Panc1 (cell line): ENCODE measurements around the gene RUNX1. TPM values are rescaled to one million over a fixed set of nuclear protein-coding genes. Genes with fewer than 3 reads are reported as not detected.

Experiments used
- ATAC-seq: fragments of 200-7000 bp; cut with Tn5 transposase; 2 replicates; pipeline ENCODE4 v1.9.1; 2020; ENCODE audit warnings: mild to moderate bottlenecking, moderate library complexity
- BruUV-seq: library from RNA; stranded (reverse); fragments of 400-500 nt; replicated peaks from 2 replicates; lab custom pipeline; 2021; lab: Mats Ljungman, UMichigan
- CTCF ChIA-PET: fragments of 300-600 bp; sonication (Branson Sonifier 250); formaldehyde crosslinking; loops from one replicate; lab custom pipeline; 2022; ENCODE audit warnings: antibody characterized with exemption; lab: Charles Lee
- POLR2A ChIA-PET: fragments of 300-600 bp; sonication (Branson Sonifier 250); formaldehyde crosslinking; loops from one replicate; lab custom pipeline; 2022; ENCODE audit warnings: antibody characterized with exemption; lab: Charles Lee
- DNase-seq: peaks from one replicate; pipeline ENCODE4 v3.0.0-alpha.2; 2010; ENCODE audit warnings: low read depth, low spot score
- H3K27ac ChIP-seq: 2 replicates; pipeline ENCODE4 v1.5.1; 2011; ENCODE audit warnings: mild to moderate bottlenecking, low read length, inconsistent platforms
- H3K27me3 ChIP-seq: fragments of 200-500 bp; sonication (Bioruptor generic); 2 replicates; pipeline ENCODE4 v1.6.0; 2014; ENCODE audit warnings: low read length, inconsistent platforms; ENCODE audit not compliant: control insufficient read depth, insufficient read depth
- H3K36me3 ChIP-seq: fragments of 200-500 bp; sonication (Bioruptor generic); 2 replicates; pipeline ENCODE4 v1.5.1; 2014; ENCODE audit warnings: inconsistent platforms, mild to moderate bottlenecking, low read length, moderate library complexity; ENCODE audit not compliant: control insufficient read depth, insufficient read depth
- H3K4me1 ChIP-seq: 2 replicates; pipeline ENCODE4 v1.5.1; 2011; ENCODE audit warnings: inconsistent platforms, mild to moderate bottlenecking, low read length, moderate library complexity; ENCODE audit not compliant: control insufficient read depth, insufficient read depth
- H3K4me3 ChIP-seq, 2 experiments: 2 replicates each; pipeline ENCODE4 v1.5.1; 2011 to 2012; ENCODE audit warnings: low read depth in 2 of 2, low read length in 2 of 2, mild to moderate bottlenecking in 2 of 2, inconsistent platforms in 1 of 2, moderate library complexity in 1 of 2
- H3K9me3 ChIP-seq: fragments of 200-500 bp; sonication (Bioruptor generic); 2 replicates; pipeline ENCODE4 v1.5.1; 2014; ENCODE audit warnings: low read depth, mild to moderate bottlenecking, inconsistent platforms, low read length, moderate library complexity; ENCODE audit not compliant: control insufficient read depth, insufficient read depth
- POLR2AphosphoS5 ChIP-seq: IDR thresholded peaks from 2 replicates; pipeline ENCODE4 v1.6.1; 2012; ENCODE audit warnings: mild to moderate bottlenecking, low read depth, low read length, moderate library complexity
- SIN3A ChIP-seq: IDR thresholded peaks from 2 replicates; pipeline ENCODE4 v1.6.1; 2012; ENCODE audit warnings: low read depth, mild to moderate bottlenecking, low read length, moderate library complexity, borderline replicate concordance; ENCODE audit not compliant: insufficient read depth
- TCF7L2 ChIP-seq: IDR thresholded peaks from 2 replicates; pipeline ENCODE4 v1.6.1; 2011; ENCODE audit warnings: mild to moderate bottlenecking, low read depth, low read length, inconsistent platforms
- in situ Hi-C: cut with HindIII; loops from 2 replicates; pipeline ENCODE4 v1.10.0; 2016; ENCODE audit warnings: low sequenced_read_pairs, low pct_unique_long_range_greater_than_20kb
- intact Hi-C: fragments of 100-400 bp; cut with micrococcal nuclease; formaldehyde crosslinking; loops from one replicate; pipeline ENCODE4 v1.10.0; 2022; ENCODE audit not compliant: unreplicated experiment
- total RNA-seq: library from RNA; stranded (reverse); gene quantifications from one replicate; pipeline ENCODE4 v1.2.1, GENCODE V29; 2021; ENCODE audit not compliant: unreplicated experiment
- TF ChIP-seq, protein P1 (sequence below): fragments of 450-650 bp; IDR thresholded peaks from 2 replicates; pipeline ENCODE4 v1.5.1; 2017; ENCODE audit warnings: mild to moderate bottlenecking
- TF ChIP-seq, protein P2 (sequence below), 2 experiments: IDR thresholded peaks; 2 replicates each; pipeline ENCODE4 v1.6.1; 2011 to 2012; ENCODE audit warnings: low read depth in 2 of 2, control low read depth in 1 of 2, low read length in 1 of 2, mild to moderate bottlenecking in 1 of 2, moderate library complexity in 1 of 2; ENCODE audit not compliant: insufficient read depth in 1 of 2

Gene RUNX1
- total RNA-seq, 1 experiment from 2014 or later: 22.4 TPM

GRCh38 chr21:35024071-35024420 lies 25.1 kb downstream of the RUNX1 start:
- DNase-seq: no peak
- Histone ChIP-seq H3K27me3 (no peaks in the 10 kb centered on the region), H3K4me3 (no peak overlapping the region), H3K36me3 (no peaks in the 10 kb centered on the region), H3K9me3 (no peaks in the 10 kb centered on the region), H3K27ac (no peak overlapping the region), H3K4me1 (no peaks in the 10 kb centered on the region)
- ATAC-seq: no peak
- ChIA-PET POLR2A (no interaction called here), CTCF (no interaction called here)
- in situ Hi-C loops: no loop called here
- intact Hi-C loops: loop anchor here (1.0 kb wide), 1 partner anchor 10 kb away; no protein-coding TSS in a partner anchor
- no TSS peak for BruUV-seq
- TF ChIP-seq TCF7L2: no peak
- TF ChIP-seq POLR2AphosphoS5: no peak
- TF ChIP-seq, protein P1, sequence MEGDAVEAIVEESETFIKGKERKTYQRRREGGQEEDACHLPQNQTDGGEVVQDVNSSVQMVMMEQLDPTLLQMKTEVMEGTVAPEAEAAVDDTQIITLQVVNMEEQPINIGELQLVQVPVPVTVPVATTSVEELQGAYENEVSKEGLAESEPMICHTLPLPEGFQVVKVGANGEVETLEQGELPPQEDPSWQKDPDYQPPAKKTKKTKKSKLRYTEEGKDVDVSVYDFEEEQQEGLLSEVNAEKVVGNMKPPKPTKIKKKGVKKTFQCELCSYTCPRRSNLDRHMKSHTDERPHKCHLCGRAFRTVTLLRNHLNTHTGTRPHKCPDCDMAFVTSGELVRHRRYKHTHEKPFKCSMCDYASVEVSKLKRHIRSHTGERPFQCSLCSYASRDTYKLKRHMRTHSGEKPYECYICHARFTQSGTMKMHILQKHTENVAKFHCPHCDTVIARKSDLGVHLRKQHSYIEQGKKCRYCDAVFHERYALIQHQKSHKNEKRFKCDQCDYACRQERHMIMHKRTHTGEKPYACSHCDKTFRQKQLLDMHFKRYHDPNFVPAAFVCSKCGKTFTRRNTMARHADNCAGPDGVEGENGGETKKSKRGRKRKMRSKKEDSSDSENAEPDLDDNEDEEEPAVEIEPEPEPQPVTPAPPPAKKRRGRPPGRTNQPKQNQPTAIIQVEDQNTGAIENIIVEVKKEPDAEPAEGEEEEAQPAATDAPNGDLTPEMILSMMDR: no peak
- no peak for TF ChIP-seq SIN3A
- TF ChIP-seq, protein P2, sequence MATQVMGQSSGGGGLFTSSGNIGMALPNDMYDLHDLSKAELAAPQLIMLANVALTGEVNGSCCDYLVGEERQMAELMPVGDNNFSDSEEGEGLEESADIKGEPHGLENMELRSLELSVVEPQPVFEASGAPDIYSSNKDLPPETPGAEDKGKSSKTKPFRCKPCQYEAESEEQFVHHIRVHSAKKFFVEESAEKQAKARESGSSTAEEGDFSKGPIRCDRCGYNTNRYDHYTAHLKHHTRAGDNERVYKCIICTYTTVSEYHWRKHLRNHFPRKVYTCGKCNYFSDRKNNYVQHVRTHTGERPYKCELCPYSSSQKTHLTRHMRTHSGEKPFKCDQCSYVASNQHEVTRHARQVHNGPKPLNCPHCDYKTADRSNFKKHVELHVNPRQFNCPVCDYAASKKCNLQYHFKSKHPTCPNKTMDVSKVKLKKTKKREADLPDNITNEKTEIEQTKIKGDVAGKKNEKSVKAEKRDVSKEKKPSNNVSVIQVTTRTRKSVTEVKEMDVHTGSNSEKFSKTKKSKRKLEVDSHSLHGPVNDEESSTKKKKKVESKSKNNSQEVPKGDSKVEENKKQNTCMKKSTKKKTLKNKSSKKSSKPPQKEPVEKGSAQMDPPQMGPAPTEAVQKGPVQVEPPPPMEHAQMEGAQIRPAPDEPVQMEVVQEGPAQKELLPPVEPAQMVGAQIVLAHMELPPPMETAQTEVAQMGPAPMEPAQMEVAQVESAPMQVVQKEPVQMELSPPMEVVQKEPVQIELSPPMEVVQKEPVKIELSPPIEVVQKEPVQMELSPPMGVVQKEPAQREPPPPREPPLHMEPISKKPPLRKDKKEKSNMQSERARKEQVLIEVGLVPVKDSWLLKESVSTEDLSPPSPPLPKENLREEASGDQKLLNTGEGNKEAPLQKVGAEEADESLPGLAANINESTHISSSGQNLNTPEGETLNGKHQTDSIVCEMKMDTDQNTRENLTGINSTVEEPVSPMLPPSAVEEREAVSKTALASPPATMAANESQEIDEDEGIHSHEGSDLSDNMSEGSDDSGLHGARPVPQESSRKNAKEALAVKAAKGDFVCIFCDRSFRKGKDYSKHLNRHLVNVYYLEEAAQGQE (IDR thresholded peaks at IDR 0.05; ENCODE audit: insufficient read depth in 1 of 2, low read depth in 2 of 2, low read length in 1 of 2): no peak

DNA sequence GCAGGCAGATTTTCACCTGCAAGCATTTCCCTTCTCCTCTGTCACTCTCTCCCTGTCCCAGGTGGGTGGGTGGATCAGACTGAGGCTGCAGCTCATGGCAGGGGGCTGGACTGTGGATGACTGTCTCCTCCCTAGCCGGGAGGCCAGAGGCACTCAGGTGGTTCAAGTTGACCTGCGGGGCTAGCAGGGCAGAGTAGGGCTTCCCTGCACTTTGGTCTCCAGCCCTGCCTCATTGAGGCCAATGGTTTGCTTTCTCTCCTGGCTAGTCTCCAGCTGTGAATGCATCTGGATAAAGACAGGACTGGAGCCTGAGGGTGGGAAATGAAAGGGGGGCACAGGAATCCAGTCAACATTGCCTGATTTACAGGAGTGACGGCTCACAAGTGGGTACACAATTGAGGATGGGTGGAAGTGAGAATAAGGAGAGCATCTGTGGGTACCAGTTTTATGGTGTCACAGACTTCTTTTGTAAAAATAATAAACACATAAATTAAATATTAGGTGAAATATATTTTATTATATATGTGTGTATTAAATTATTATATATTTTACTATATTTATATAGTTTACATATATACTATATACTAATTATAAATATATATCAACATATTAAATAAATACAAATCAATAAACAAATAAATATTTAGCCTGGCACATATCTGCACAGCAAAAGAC lies 25.6 kb downstream of the RUNX1 start:
- H3K9me3 ChIP-seq: no peaks in the 10 kb centered on the region
- H3K27me3 ChIP-seq: no peaks in the 10 kb centered on the region
- no peaks in the 10 kb centered on the region for H3K36me3 ChIP-seq
- DNase-seq: no peak
- ATAC-seq: no peak
- H3K27ac ChIP-seq: no peak overlapping the region
- H3K4me1 ChIP-seq: no peaks in the 10 kb centered on the region
- no peak overlapping the region for H3K4me3 ChIP-seq
- no TSS peak for BruUV-seq
- CTCF ChIA-PET: no interaction called here
- POLR2A ChIA-PET: no interaction called here
- TF ChIP-seq, protein P2 (IDR thresholded peaks at IDR 0.05; ENCODE audit: insufficient read depth in 1 of 2, low read depth in 2 of 2, low read length in 1 of 2): no peak
- TF ChIP-seq SIN3A: no peak
- TF ChIP-seq TCF7L2: no peak
- TF ChIP-seq, protein P1: no peak
- TF ChIP-seq POLR2AphosphoS5: no peak
- in situ Hi-C loops: no loop called here
- intact Hi-C loops: loop anchor here (1.0 kb wide), 1 partner anchor 9 kb away; no protein-coding TSS in a partner anchor
